Mesendoderm (in vitro differentiated cells): Measurements from ENCODE around the gene FCHO2.

Experiments used
- DNase-seq: peaks from one replicate; pipeline ENCODE4 v3.0.0; 2013
- H2AK5ac ChIP-seq: 2 replicates; pipeline ENCODE4 v1.6.1; 2013; ENCODE audit warnings: low read length, inconsistent platforms
- H2BK120ac ChIP-seq: 2 replicates; pipeline ENCODE4 v1.6.1; 2013; ENCODE audit warnings: low read depth, mild to moderate bottlenecking, low read length, moderate library complexity, mixed read lengths
- H2BK15ac ChIP-seq: replicated peaks from 2 replicates; pipeline ENCODE4 v1.6.1; 2013; ENCODE audit warnings: low read depth, mild to moderate bottlenecking, moderate library complexity
- H2BK5ac ChIP-seq: 2 replicates; pipeline ENCODE4 v1.6.1; 2013; ENCODE audit warnings: low read length, inconsistent platforms
- H3K18ac ChIP-seq: 2 replicates; pipeline ENCODE4 v1.6.1; 2013; ENCODE audit warnings: mild to moderate bottlenecking, low read length, mixed read lengths
- H3K23ac ChIP-seq: one replicate; pipeline ENCODE4 v1.6.1; 2013; ENCODE audit warnings: low read length
- H3K27ac ChIP-seq: 2 replicates; pipeline ENCODE4 v1.5.1; 2013; ENCODE audit warnings: low read depth, mild to moderate bottlenecking, inconsistent platforms, low read length, moderate library complexity
- H3K27me3 ChIP-seq: 2 replicates; pipeline ENCODE4 v1.6.1; 2013; ENCODE audit warnings: low read length, control low read depth, mild to moderate bottlenecking, inconsistent platforms; ENCODE audit not compliant: insufficient read depth, poor library complexity
- H3K36me3 ChIP-seq: 2 replicates; pipeline ENCODE4 v1.6.1; 2013; ENCODE audit warnings: low read length, inconsistent platforms; ENCODE audit not compliant: control insufficient read depth, insufficient read depth
- H3K4ac ChIP-seq: one replicate; pipeline ENCODE4 v1.6.1; 2013; ENCODE audit warnings: low read depth, mild to moderate bottlenecking, low read length, moderate library complexity
- H3K4me1 ChIP-seq: 2 replicates; pipeline ENCODE4 v1.6.1; 2013; ENCODE audit warnings: low read depth, low read length, inconsistent platforms; ENCODE audit not compliant: control insufficient read depth
- H3K4me2 ChIP-seq: 2 replicates; pipeline ENCODE4 v1.6.1; 2013; ENCODE audit warnings: low read length
- H3K4me3 ChIP-seq: 2 replicates; pipeline ENCODE4 v1.5.1; 2013; ENCODE audit warnings: mild to moderate bottlenecking, low read length
- H3K56ac ChIP-seq: one replicate; pipeline ENCODE4 v1.6.1; 2013; ENCODE audit warnings: low read length
- H3K79me1 ChIP-seq: 2 replicates; pipeline ENCODE4 v1.6.1; 2013; ENCODE audit warnings: low read length, inconsistent platforms
- H3K79me2 ChIP-seq: 2 replicates; pipeline ENCODE4 v1.6.1; 2013; ENCODE audit warnings: mild to moderate bottlenecking, low read length; ENCODE audit not compliant: control insufficient read depth, insufficient read depth
- H3K9ac ChIP-seq: 2 replicates; pipeline ENCODE4 v1.6.1; 2013; ENCODE audit warnings: low read length, inconsistent platforms
- H4K5ac ChIP-seq: one replicate; pipeline ENCODE4 v1.6.1; 2013; ENCODE audit warnings: low read length
- H4K8ac ChIP-seq: one replicate; pipeline ENCODE4 v1.6.1; 2013; ENCODE audit warnings: low read depth, mild to moderate bottlenecking, control low read depth, low read length, moderate library complexity
- WGBS: extraction: QIAGEN DNeasy Blood & Tissue Kit; methylation state at CpG from one replicate; pipeline ENCODE4 v1.1.7; 2013; ENCODE audit warnings: low lambda C conversion rate, missing lambda C conversion rate; ENCODE audit not compliant: insufficient coverage; ENCODE audit errors: extremely low coverage; 5-methylcytosine and 5-hydroxymethylcytosine counted together

FCHO2 gene

GRCh38 chr5:73120222-73121118, 164.6 kb downstream of the FCHO2 start, which contains the start of gene TMEM171:
Gene TMEM171, plus strand, starts transcription at chr5:73120575. Its CDS starts 2,799 bp downstream, at chr5:73123374.
- no peak within 1 kb of the TSS for H2BK120ac ChIP-seq
- peak; percentile 66 for DNase-seq
- WGBS = 100% methylated on average over 1 of the region's 94 CpGs
- H2BK15ac ChIP-seq = no peak within 1 kb of the TSS
- peak within 1 kb of the TSS; percentile 6 for H3K23ac ChIP-seq
- H4K5ac ChIP-seq = no peak within 1 kb of the TSS
- H3K4me2 ChIP-seq = peak within 1 kb of the TSS; percentile 92
- H3K18ac ChIP-seq = peak within 1 kb of the TSS; percentile 15
- peak within 1 kb of the TSS; percentile 68 for H4K8ac ChIP-seq
- no peaks in the 10 kb centered on the region for H3K36me3 ChIP-seq
- peak within 1 kb of the TSS; percentile 67 for H3K9ac ChIP-seq
- no peak within 1 kb of the TSS for H2AK5ac ChIP-seq
- no peak within 1 kb of the TSS for H3K4ac ChIP-seq
- H3K27ac ChIP-seq = no peak within 1 kb of the TSS
- H3K4me1 ChIP-seq = peaks cover 2% of the 10 kb centered on the region
- H3K79me1 ChIP-seq = no peaks in the 10 kb centered on the region
- no peak within 1 kb of the TSS for H2BK5ac ChIP-seq
- H3K56ac ChIP-seq = peak within 1 kb of the TSS; percentile 85
- peaks cover 4% of the 10 kb centered on the region for H3K27me3 ChIP-seq
- H3K79me2 ChIP-seq = no peaks in the 10 kb centered on the region
- peak within 1 kb of the TSS; percentile 36 for H3K4me3 ChIP-seq

- no peak overlapping the region for H3K4ac ChIP-seq
- peaks cover 4% of the 10 kb centered on the region for H3K27me3 ChIP-seq
- H2AK5ac ChIP-seq = no peak overlapping the region
- H4K8ac ChIP-seq = no peak overlapping the region
- no peaks in the 10 kb centered on the region for H3K79me2 ChIP-seq
- no peak for DNase-seq
- H3K23ac ChIP-seq = peak overlapping the region; percentile 6
- peak overlapping the region; percentile 15 for H3K18ac ChIP-seq
- H2BK5ac ChIP-seq = no peak overlapping the region
- H3K4me2 ChIP-seq = peak overlapping the region; percentile 92
- H3K79me1 ChIP-seq = no peaks in the 10 kb centered on the region
- H3K36me3 ChIP-seq = no peaks in the 10 kb centered on the region
- no peak overlapping the region for H3K27ac ChIP-seq
- peaks cover 2% of the 10 kb centered on the region for H3K4me1 ChIP-seq
- H4K5ac ChIP-seq = no peak overlapping the region
- peak overlapping the region; percentile 36 for H3K4me3 ChIP-seq
- H3K9ac ChIP-seq = peak overlapping the region; percentile 67
- WGBS = no CpG with 5 or more reads among the region's 6 CpGs
- no peak overlapping the region for H2BK120ac ChIP-seq
- H2BK15ac ChIP-seq = no peak overlapping the region
- H3K56ac ChIP-seq = peak overlapping the region; percentile 85
These were observed 165.2 kb downstream of the FCHO2 start for GRCh38 chr5:73121119-73121463.

- H2BK5ac ChIP-seq = no peak overlapping the region
- no peak overlapping the region for H3K18ac ChIP-seq
- H3K9ac ChIP-seq = no peak overlapping the region
- no peak overlapping the region for H2BK15ac ChIP-seq
- no peak overlapping the region for H3K4ac ChIP-seq
- H3K4me1 ChIP-seq = peaks cover 2% of the 10 kb centered on the region
- H3K79me1 ChIP-seq = no peaks in the 10 kb centered on the region
- H3K56ac ChIP-seq = no peak overlapping the region
- no peak overlapping the region for H3K23ac ChIP-seq
- no peak overlapping the region for H4K8ac ChIP-seq
- no CpG with 5 or more reads among the region's 19 CpGs for WGBS
- no peak overlapping the region for H4K5ac ChIP-seq
- H3K27me3 ChIP-seq = peaks cover 4% of the 10 kb centered on the region
- no peak overlapping the region for H3K4me2 ChIP-seq
- no peaks in the 10 kb centered on the region for H3K79me2 ChIP-seq
- H2AK5ac ChIP-seq = no peak overlapping the region
- DNase-seq = peak; percentile 26
- H2BK120ac ChIP-seq = no peak overlapping the region
- H3K4me3 ChIP-seq = no peak overlapping the region
- no peaks in the 10 kb centered on the region for H3K36me3 ChIP-seq
- no peak overlapping the region for H3K27ac ChIP-seq
These were observed 167.3 kb downstream of the FCHO2 start for GRCh38 chr5:73122875-73123810.

- H3K79me2 ChIP-seq = no peaks in the 10 kb centered on the region
- no peak overlapping the region for H4K8ac ChIP-seq
- no peak overlapping the region for H3K9ac ChIP-seq
- no peak overlapping the region for H2BK120ac ChIP-seq
- H3K18ac ChIP-seq = no peak overlapping the region
- no peaks in the 10 kb centered on the region for H3K36me3 ChIP-seq
- H3K27ac ChIP-seq = no peak overlapping the region
- peaks cover 4% of the 10 kb centered on the region for H3K27me3 ChIP-seq
- no peak overlapping the region for H4K5ac ChIP-seq
- no CpG with 5 or more reads among the region's 4 CpGs for whole genome bisulfite sequencing
- no peak overlapping the region for H3K4me3 ChIP-seq
- H3K4ac ChIP-seq = no peak overlapping the region
- H2BK15ac ChIP-seq = no peak overlapping the region
- DNase-seq = no peak
- no peaks in the 10 kb centered on the region for H3K79me1 ChIP-seq
- peaks cover 2% of the 10 kb centered on the region for H3K4me1 ChIP-seq
- H3K56ac ChIP-seq = no peak overlapping the region
- H2BK5ac ChIP-seq = no peak overlapping the region
- H3K23ac ChIP-seq = no peak overlapping the region
- no peak overlapping the region for H3K4me2 ChIP-seq
- H2AK5ac ChIP-seq = no peak overlapping the region
These were observed 169.4 kb downstream of the FCHO2 start for GRCh38 chr5:73125289-73125688.

GRCh38 chr5:73126381-73126780, 170.5 kb downstream of the FCHO2 start:
- Histone ChIP-seq H3K79me1 (no peaks in the 10 kb centered on the region), H3K18ac (no peak overlapping the region), H4K5ac (no peak overlapping the region), H3K9ac (no peak overlapping the region), H4K8ac (no peak overlapping the region), H3K4ac (no peak overlapping the region), H2BK5ac (no peak overlapping the region), H2AK5ac (no peak overlapping the region), H3K4me2 (no peak overlapping the region), H2BK120ac (no peak overlapping the region), H3K4me1 (no peaks in the 10 kb centered on the region), H3K27ac (no peak overlapping the region), H3K23ac (no peak overlapping the region), H3K27me3 (no peaks in the 10 kb centered on the region), H3K4me3 (no peak overlapping the region), H3K36me3 (no peaks in the 10 kb centered on the region), H2BK15ac (no peak overlapping the region), H3K56ac (no peak overlapping the region), H3K79me2 (no peaks in the 10 kb centered on the region)
- no peak for DNase-seq
- WGBS = no CpG with 5 or more reads among the region's 4 CpGs
